ENCODE results near the gene GCDH. TPM values are rescaled to one million over a fixed set of nuclear protein-coding genes. Genes with fewer than 3 reads are reported as not detected.

The GCDH gene
- total and polyA plus RNA-seq, 2 of the 8 experiments (the other 6 are each of a cell fraction or from before 2014, with no cell fraction given) = 67.3 to 89.4 TPM

DNA sequence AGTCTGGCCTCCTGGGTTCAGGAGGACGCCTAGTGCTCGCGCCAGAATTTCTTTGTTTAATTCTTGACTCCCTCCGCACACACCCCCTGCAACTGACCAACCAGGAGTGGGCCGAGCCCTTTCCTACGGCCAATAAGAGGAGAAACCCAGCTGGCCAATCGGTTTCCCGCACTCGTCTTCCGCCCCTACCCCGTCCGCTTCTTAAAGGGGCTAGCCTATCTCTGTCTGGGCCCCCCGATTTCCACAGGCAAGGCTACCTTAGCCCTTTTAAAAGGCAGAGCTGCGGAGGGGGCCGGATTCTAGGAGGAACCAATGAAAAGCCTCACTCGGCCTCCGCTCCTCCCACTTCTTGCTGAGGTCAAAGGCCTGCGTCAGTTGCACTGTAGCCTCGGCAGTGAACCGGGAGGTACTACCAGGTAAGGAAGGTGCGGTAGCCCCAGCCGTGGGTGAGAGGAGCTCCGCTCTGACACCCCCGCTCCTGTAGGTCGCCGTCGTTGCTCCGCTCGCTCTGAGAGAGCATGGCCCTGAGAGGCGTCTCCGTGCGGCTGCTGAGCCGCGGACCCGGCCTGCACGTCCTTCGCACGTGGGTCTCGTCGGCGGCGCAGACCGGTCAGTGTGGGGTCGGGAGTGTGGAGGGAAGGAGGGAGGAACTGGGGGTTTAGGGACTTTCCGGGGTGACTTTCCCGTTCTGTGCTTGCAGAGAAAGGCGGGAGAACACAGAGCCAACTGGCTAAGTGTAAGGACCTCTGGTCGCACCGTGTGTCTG lies at the start of gene GCDH (continued):
- TF ChIP-seq SIN3A (conservative IDR thresholded peaks at IDR 0.05 in 1 of 2, IDR thresholded peaks at IDR 0.05 in 1 of 2; ENCODE audit: low read depth in 1 of 2, low read length in 2 of 2) (peak in 1 of 2 experiments; percentile 91; a peak in 1 of 4 replicates), HDAC2 (IDR thresholded peaks at IDR 0.05; ENCODE audit: borderline replicate concordance in 1 of 2, low read depth in 2 of 2, low read length in 2 of 2) (peak in 1 of 2 experiments; percentile 96; a peak in 2 of 4 replicates), POLR2AphosphoS5 (IDR thresholded peaks at IDR 0.05; ENCODE audit: low read depth, low read length) (peak; percentile 87), JUND (IDR thresholded peaks at IDR 0.05; ENCODE audit: low read length) (peak; percentile 88; the same call in 1 of the 2 replicates), KDM1A (IDR thresholded peaks at IDR 0.05; ENCODE audit: borderline replicate concordance, low read length) (no peak)
- TF ChIP-seq, protein P1, sequence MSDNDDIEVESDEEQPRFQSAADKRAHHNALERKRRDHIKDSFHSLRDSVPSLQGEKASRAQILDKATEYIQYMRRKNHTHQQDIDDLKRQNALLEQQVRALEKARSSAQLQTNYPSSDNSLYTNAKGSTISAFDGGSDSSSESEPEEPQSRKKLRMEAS (IDR thresholded peaks at IDR 0.05) = peak; percentile 69
- TF ChIP-seq, protein P2, sequence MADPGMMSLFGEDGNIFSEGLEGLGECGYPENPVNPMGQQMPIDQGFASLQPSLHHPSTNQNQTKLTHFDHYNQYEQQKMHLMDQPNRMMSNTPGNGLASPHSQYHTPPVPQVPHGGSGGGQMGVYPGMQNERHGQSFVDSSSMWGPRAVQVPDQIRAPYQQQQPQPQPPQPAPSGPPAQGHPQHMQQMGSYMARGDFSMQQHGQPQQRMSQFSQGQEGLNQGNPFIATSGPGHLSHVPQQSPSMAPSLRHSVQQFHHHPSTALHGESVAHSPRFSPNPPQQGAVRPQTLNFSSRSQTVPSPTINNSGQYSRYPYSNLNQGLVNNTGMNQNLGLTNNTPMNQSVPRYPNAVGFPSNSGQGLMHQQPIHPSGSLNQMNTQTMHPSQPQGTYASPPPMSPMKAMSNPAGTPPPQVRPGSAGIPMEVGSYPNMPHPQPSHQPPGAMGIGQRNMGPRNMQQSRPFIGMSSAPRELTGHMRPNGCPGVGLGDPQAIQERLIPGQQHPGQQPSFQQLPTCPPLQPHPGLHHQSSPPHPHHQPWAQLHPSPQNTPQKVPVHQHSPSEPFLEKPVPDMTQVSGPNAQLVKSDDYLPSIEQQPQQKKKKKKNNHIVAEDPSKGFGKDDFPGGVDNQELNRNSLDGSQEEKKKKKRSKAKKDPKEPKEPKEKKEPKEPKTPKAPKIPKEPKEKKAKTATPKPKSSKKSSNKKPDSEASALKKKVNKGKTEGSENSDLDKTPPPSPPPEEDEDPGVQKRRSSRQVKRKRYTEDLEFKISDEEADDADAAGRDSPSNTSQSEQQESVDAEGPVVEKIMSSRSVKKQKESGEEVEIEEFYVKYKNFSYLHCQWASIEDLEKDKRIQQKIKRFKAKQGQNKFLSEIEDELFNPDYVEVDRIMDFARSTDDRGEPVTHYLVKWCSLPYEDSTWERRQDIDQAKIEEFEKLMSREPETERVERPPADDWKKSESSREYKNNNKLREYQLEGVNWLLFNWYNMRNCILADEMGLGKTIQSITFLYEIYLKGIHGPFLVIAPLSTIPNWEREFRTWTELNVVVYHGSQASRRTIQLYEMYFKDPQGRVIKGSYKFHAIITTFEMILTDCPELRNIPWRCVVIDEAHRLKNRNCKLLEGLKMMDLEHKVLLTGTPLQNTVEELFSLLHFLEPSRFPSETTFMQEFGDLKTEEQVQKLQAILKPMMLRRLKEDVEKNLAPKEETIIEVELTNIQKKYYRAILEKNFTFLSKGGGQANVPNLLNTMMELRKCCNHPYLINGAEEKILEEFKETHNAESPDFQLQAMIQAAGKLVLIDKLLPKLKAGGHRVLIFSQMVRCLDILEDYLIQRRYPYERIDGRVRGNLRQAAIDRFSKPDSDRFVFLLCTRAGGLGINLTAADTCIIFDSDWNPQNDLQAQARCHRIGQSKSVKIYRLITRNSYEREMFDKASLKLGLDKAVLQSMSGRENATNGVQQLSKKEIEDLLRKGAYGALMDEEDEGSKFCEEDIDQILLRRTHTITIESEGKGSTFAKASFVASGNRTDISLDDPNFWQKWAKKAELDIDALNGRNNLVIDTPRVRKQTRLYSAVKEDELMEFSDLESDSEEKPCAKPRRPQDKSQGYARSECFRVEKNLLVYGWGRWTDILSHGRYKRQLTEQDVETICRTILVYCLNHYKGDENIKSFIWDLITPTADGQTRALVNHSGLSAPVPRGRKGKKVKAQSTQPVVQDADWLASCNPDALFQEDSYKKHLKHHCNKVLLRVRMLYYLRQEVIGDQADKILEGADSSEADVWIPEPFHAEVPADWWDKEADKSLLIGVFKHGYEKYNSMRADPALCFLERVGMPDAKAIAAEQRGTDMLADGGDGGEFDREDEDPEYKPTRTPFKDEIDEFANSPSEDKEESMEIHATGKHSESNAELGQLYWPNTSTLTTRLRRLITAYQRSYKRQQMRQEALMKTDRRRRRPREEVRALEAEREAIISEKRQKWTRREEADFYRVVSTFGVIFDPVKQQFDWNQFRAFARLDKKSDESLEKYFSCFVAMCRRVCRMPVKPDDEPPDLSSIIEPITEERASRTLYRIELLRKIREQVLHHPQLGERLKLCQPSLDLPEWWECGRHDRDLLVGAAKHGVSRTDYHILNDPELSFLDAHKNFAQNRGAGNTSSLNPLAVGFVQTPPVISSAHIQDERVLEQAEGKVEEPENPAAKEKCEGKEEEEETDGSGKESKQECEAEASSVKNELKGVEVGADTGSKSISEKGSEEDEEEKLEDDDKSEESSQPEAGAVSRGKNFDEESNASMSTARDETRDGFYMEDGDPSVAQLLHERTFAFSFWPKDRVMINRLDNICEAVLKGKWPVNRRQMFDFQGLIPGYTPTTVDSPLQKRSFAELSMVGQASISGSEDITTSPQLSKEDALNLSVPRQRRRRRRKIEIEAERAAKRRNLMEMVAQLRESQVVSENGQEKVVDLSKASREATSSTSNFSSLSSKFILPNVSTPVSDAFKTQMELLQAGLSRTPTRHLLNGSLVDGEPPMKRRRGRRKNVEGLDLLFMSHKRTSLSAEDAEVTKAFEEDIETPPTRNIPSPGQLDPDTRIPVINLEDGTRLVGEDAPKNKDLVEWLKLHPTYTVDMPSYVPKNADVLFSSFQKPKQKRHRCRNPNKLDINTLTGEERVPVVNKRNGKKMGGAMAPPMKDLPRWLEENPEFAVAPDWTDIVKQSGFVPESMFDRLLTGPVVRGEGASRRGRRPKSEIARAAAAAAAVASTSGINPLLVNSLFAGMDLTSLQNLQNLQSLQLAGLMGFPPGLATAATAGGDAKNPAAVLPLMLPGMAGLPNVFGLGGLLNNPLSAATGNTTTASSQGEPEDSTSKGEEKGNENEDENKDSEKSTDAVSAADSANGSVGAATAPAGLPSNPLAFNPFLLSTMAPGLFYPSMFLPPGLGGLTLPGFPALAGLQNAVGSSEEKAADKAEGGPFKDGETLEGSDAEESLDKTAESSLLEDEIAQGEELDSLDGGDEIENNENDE (IDR thresholded peaks at IDR 0.05; ENCODE audit: insufficient replicate concordance, low read length) = no peak
- TF ChIP-seq, protein P3, sequence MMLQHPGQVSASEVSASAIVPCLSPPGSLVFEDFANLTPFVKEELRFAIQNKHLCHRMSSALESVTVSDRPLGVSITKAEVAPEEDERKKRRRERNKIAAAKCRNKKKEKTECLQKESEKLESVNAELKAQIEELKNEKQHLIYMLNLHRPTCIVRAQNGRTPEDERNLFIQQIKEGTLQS (IDR thresholded peaks at IDR 0.05; ENCODE audit: insufficient read depth, low read depth, low read length) = 0 out of 2 replicates have a peak, but pooled peaks have one; percentile 16
